Stimulated activated CD8-positive, alpha-beta memory T cell treated with anti-CD3 and anti-CD28 coated beads, Interleukin-15, amount 100 ng/mL, for 1 hour (primary cell): ENCODE results near the gene KLHL14.
"Not testable (repeated sequence)": the region's sequence is repeated elsewhere in the genome, so short reads cannot be mapped to it uniquely, and the experiment has no call there.

Source experiments
- DNase-seq: peaks from one replicate; pipeline ENCODE4 v3.0.0-alpha.2; 2020; ENCODE audit warnings: low read depth

Gene KLHL14

GRCh38 chr18:32717126-32717525 is 55.7 kb downstream of the KLHL14 start:
- DNase-seq = no peak

DNA sequence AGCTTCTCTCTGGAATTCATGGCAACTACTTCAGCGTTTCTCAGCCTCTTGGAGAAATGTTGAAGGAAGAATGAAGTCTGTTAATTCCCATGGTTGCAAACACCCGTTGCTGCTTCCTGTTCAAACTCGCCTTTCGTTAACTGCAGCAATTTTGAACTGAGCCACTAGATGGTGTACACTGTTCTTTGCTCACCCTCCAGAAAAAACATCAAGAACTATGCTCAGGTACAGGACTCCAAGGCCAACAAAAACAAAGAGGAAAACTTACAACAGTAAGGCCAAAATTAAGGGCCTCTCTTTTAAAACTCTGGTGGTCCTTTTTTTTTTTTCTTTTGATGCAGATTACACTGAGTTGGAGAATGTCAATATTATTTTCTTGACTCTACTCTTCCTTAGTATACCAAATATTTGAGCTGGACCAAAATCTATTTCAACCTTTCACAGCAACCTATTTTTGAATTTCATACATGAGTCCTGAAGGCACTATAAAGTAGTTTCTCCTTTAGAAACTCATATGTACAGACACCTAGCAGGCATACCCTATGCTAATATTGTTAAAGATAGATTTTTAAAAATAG is 58.2 kb downstream of the KLHL14 start:
- no peak for DNase-seq

DNA sequence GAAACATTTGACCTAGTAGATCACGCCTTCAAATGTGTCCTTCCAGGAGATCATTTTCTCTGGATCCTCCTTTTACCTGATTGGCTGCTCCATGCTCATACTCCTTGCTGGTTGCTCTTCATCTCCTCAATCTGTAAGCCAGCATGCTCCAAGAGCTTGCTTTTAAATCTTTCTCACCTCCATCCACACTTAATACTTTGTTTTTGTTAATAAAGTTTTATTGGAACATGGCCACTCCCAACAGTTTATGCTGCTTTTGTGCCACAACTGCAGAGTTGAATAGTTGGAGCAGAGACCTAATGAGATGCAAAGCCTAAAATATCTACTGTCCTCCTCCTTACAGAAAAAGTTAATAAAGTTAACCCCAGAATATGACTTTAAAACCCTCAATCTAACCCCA is 60.0 kb downstream of the KLHL14 start:
- no peak for DNase-seq

GRCh38 chr18:32711862-32712261 is 61.0 kb downstream of the KLHL14 start:
- no peak for DNase-seq

DNA sequence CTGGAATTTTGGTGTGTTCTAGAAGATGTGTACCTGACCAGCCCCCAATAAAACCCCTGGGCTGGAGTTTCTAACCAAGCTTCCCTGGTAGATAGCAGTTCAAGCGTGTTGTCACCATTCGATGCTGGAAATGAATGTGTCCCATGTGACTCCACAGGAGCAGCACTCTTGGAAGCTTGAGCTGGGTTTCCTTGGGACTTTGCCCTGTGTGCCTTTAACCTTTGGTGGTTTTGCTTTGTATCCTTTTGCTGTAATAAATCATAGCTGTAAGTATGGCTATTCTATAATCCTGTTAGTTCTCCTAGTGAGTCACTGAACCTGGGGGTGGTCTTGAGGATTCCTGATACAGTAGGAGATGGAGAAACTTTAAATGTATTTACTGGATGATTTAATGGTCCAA is 65.2 kb downstream of the KLHL14 start:
- DNase-seq = no peak

- DNase-seq = no peak
Measured at GRCh38 chr18:32707147-32707546, 65.7 kb downstream of the KLHL14 start.

DNA sequence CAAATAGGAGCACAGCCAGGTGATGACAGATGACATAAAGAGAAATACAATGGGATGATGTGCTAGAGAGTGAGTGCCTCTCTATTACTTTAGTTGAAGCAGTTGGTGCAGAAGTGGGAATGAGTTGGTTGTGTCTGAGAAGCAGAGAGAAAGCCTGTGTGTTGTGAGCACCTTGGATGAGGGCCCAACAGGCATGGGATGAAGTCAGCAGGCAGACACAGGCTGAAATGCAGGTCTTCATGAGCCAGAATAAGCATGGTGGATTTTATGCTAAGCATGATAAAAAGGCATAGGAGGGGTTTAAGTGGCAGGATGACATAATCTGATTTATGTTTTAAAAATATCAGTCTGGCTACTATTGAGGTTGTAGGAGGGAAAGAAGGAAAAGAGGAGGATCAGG is 71.5 kb downstream of the KLHL14 start:
- DNase-seq = no peak

GRCh38 chr18:32698153-32698552 is 74.7 kb downstream of the KLHL14 start:
- DNase-seq = no peak

GRCh38 chr18:32696376-32696775 is 76.4 kb downstream of the KLHL14 start:
- DNase-seq = no peak

- no peak for DNase-seq
Measured at GRCh38 chr18:32695534-32695933, 77.3 kb downstream of the KLHL14 start.

DNA sequence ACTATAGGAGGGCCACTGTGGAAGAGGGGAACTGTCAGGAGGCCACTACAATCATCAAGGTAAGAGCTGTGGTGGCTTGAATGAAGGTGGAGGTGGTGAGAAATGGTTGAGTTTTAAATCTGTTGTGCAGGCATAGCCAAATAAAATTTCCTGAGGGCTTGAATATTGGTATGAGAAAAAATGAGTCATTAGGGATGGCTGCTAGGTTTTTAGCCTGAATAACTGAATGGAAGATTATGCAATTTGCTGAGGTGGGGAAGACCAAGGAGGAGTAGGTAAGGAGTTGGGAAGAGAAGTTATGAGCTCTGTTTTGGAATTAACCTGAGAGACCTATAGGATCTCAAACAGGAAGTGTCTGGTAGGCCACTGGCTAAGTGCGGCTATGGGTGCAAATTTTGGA is 84.0 kb downstream of the KLHL14 start:
- no peak for DNase-seq

GRCh38 chr18:32684940-32685339 is 87.9 kb downstream of the KLHL14 start:
- no peak for DNase-seq

- no peak for DNase-seq
Measured at GRCh38 chr18:32684096-32684495, 88.7 kb downstream of the KLHL14 start.

GRCh38 chr18:32683044-32683443 is 89.8 kb downstream of the KLHL14 start:
- DNase-seq = no peak

GRCh38 chr18:32677578-32677977 is 95.2 kb downstream of the KLHL14 start:
- no peak for DNase-seq

DNA sequence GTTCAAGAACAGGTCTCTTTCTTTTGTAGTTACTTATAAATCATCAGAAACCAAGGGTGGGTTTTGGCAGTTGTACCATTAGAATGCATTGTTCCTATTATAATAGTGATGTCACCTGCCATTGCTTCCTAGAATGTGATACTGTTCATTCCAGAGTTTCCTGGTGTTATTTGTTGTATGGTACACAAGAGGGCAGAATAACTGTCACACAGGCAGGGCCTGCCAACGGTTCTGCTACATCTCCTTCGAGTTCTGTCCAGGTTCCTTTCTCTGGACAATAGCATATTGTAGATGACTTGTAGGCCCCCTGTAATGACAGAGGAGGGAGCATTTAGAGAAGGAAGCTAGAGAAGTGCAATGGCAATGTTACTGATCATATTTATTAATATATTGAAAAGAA is 98.3 kb downstream of the KLHL14 start:
- no peak for DNase-seq

- DNase-seq = no peak
Measured at GRCh38 chr18:32672398-32672797, 100.4 kb downstream of the KLHL14 start.

DNA sequence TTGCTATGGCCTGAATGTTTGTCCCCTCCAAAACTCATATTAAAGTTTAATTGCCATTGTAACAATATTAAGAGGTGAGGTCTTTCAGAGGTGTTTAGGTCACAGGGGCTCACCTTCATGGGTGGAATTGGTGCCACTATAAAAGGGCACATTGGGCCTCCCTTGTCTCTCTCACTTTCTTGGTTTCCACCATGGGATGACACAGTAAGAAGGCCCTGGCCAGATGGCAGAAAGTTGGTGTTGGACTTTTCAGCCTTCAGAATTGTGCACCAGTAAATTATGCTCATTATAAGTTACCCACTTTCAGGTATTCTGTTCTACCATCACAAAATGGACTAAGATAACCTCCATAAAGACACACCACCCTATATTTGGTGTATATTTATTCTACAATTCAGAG is 102.1 kb downstream of the KLHL14 start:
- no peak for DNase-seq

DNA sequence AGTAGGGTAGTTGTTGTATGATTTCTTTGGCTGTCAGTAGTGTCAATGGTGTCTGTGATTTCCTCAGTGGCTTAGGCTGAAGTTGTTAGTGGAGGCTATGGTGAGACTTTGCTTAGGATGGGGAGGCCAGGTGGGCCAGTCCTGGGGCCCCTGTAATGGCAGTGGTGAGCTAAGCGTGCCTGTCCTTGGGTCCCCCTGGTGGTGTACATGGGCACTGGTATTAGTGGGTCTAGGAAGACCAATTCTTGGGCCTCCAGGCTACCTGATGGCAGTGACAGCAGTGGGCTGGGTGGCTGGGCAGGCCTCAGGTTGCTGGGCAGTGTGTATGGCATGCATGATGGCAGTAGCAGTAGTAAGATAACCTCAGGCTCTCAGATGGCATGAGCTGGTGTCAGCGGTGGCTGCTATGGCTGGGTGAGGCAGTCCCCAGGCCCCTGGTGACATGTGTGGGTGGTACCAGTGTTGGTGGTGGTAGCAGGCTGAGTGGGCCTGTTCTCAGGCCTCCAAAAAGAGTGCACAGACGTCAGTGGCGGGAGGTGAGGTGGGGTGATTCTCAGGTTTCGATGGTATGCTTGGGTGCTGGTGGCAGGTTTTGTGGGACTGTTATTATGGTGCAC is 103.2 kb downstream of the KLHL14 start:
- no peak for DNase-seq

DNA sequence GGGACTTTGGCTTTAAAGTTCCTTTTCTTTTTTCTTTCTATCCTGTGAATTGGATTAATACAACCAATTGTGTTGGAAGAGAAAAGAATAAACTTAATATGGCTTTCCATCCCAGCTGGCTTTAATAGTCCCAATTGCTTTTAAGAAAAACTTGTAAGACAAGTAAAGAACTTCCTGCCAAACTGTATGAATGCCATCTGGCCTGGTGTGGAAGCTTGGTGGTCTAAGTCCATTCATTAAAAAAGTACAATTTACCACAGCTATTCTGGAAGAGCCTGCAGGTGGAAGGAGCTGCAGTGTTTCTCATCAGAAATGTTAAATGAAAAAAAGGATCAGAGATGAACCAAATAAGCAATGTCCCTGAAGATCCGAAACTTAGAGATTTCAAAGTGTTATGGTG is 103.9 kb downstream of the KLHL14 start:
- DNase-seq = no peak

- no peak for DNase-seq
Measured at GRCh38 chr18:32661486-32662299, 111.1 kb downstream of the KLHL14 start.

DNA sequence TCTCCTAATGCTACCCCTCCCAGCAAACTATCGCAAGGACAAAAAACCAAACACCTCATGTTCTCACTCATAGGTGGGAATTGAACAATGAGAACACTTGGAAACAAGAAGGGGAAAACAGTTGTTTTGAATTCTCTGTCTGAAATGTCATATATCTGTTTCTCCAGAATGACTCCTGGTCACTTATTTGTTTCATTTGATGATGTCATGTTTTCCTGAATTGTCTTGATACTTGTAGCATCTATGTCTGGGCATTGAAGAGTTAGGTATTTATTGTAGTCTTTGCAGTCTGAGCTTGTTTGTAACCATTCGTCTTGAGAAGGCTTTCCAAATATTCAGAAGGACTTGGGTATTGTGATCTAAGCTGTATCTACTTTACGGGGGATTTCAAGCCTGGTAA is 118.3 kb downstream of the KLHL14 start:
- not testable (repeated sequence) for DNase-seq

- DNase-seq = not testable (repeated sequence)
Measured at GRCh38 chr18:32637659-32638058, 135.2 kb downstream of the KLHL14 start.
